Parathyroid adenoma (tissue), 2 donors: ENCODE data around the gene MAJIN.

Source experiments
- H2AFZ ChIP-seq: fragments of 300-600 bp; sonication (generic); one replicate; pipeline ENCODE4 v1.7.0; 2017; ENCODE audit warnings: antibody characterized with exemption, mild to moderate bottlenecking
- H3K27ac ChIP-seq: fragments of 300-600 bp; sonication (generic); one replicate; pipeline ENCODE4 v1.7.0; 2017
- H3K27me3 ChIP-seq: fragments of 300-600 bp; sonication (generic); one replicate; pipeline ENCODE4 v1.7.0; 2017; ENCODE audit warnings: low read length; ENCODE audit not compliant: control insufficient read depth, insufficient read depth
- H3K36me3 ChIP-seq: fragments of 300-600 bp; sonication (generic); one replicate; pipeline ENCODE4 v1.7.0; 2017; ENCODE audit warnings: low read length; ENCODE audit not compliant: control insufficient read depth, insufficient read depth
- H3K4me1 ChIP-seq: fragments of 300-600 bp; sonication (generic); one replicate; pipeline ENCODE4 v1.7.0; 2017; ENCODE audit warnings: control low read depth
- H3K4me2 ChIP-seq: fragments of 300-600 bp; sonication (generic); one replicate; pipeline ENCODE4 v1.7.0; 2017; ENCODE audit warnings: low read length
- H3K4me3 ChIP-seq: fragments of 300-600 bp; sonication (generic); one replicate; pipeline ENCODE4 v1.7.0; 2017; ENCODE audit warnings: low read depth, low read length
- H3K79me2 ChIP-seq: fragments of 300-600 bp; sonication (generic); one replicate; pipeline ENCODE4 v1.7.0; 2017; ENCODE audit warnings: control low read depth
- H3K9ac ChIP-seq: fragments of 300-600 bp; sonication (generic); one replicate; pipeline ENCODE4 v1.7.0; 2017; ENCODE audit warnings: mild to moderate bottlenecking
- H3K9me3 ChIP-seq: fragments of 300-600 bp; sonication (generic); one replicate; pipeline ENCODE4 v1.7.0; 2017; ENCODE audit warnings: low read length; ENCODE audit not compliant: control insufficient read depth
- CTCF ChIP-seq: fragments of 300-600 bp; sonication (generic); IDR thresholded peaks from one replicate; pipeline ENCODE4 v1.7.0; 2017; ENCODE audit warnings: antibody characterized with exemption, mild to moderate bottlenecking
- donor health status: primary hyperparathyroidism.

MAJIN gene

GRCh38 chr11:64921384-64921783 is 50.5 kb downstream of the MAJIN start:
- TF ChIP-seq CTCF, result no peak
- no peak overlapping the region for H2AFZ ChIP-seq
- peaks cover 2% of the 10 kb centered on the region for H3K4me1 ChIP-seq
- no peaks in the 10 kb centered on the region for H3K27me3 ChIP-seq
- no peak overlapping the region for H3K4me3 ChIP-seq
- H3K36me3 ChIP-seq, result no peaks in the 10 kb centered on the region
- no peak overlapping the region for H3K9ac ChIP-seq
- no peak overlapping the region for H3K27ac ChIP-seq
- H3K79me2 ChIP-seq, result no peaks in the 10 kb centered on the region
- no peak overlapping the region for H3K4me2 ChIP-seq
- no peaks in the 10 kb centered on the region for H3K9me3 ChIP-seq

DNA sequence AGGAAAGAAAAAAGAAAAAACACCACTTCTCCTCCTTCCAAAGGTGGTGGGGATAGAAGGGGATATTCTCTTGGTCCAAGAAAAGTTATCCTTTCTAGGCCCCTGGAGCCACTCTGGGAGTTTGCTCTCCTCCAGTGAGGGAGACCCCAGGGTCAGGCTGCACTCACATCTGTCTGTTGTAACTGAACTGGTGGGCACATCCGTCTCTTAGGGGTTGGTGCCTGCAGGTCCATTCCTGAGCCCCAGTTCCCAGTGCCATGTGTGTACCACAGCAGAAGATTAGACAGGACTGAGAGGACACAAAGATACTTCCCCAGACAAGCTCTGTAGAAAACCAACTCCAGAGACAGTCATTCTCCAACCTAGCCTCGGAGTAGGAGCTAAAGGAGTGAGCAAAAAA is 51.8 kb downstream of the MAJIN start:
- no peaks in the 10 kb centered on the region for H3K27me3 ChIP-seq
- H3K4me2 ChIP-seq, result no peak overlapping the region
- H3K9ac ChIP-seq, result no peak overlapping the region
- no peaks in the 10 kb centered on the region for H3K36me3 ChIP-seq
- no peak overlapping the region for H3K4me3 ChIP-seq
- TF ChIP-seq CTCF, result no peak
- H3K79me2 ChIP-seq, result no peaks in the 10 kb centered on the region
- H3K27ac ChIP-seq, result no peak overlapping the region
- H3K4me1 ChIP-seq, result peaks cover 2% of the 10 kb centered on the region
- no peak overlapping the region for H2AFZ ChIP-seq
- H3K9me3 ChIP-seq, result no peaks in the 10 kb centered on the region

DNA sequence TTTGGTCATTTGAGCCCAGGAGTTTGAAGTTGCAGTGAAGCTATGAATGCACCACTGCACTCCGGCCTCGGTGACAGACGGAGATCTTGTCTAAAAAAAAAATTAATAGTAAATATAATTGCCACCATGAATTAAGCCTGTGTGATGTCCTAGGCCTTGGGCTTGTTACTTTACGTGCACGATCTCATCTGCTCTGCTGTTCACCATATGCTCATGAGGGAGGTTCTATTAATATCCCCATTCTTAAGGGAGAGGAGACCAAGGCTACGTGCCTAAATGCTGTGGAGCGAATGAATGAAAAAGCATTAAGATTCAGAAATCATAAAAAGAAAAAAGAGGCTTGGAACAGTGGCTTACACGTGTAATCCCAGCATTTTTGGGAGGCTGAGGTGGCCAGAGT is 52.3 kb downstream of the MAJIN start:
- Histone ChIP-seq H3K9ac (no peak overlapping the region), H3K4me3 (no peak overlapping the region), H3K27ac (no peak overlapping the region)

GRCh38 chr11:64918017-64918416 is 53.9 kb downstream of the MAJIN start:
- Histone ChIP-seq H3K36me3 (no peaks in the 10 kb centered on the region), H3K27me3 (no peaks in the 10 kb centered on the region), H2AFZ (peak overlapping the region; percentile 74), H3K4me2 (peak overlapping the region; percentile 89), H3K79me2 (no peaks in the 10 kb centered on the region), H3K4me3 (peak overlapping the region; percentile 88), H3K9me3 (no peaks in the 10 kb centered on the region), H3K9ac (no peak overlapping the region), H3K4me1 (no peaks in the 10 kb centered on the region), H3K27ac (peak overlapping the region; percentile 64)
- TF ChIP-seq CTCF, result peak; percentile 9

More for the DNA sequence above, 52.3 kb downstream of the MAJIN start:
- H3K79me2 ChIP-seq, result no peaks in the 10 kb centered on the region
- peaks cover 2% of the 10 kb centered on the region for H3K4me1 ChIP-seq
- H3K9me3 ChIP-seq, result no peaks in the 10 kb centered on the region
- H3K36me3 ChIP-seq, result no peaks in the 10 kb centered on the region
- no peak for TF ChIP-seq CTCF
- H2AFZ ChIP-seq, result no peak overlapping the region
- H3K27me3 ChIP-seq, result no peaks in the 10 kb centered on the region
- no peak overlapping the region for H3K4me2 ChIP-seq

DNA sequence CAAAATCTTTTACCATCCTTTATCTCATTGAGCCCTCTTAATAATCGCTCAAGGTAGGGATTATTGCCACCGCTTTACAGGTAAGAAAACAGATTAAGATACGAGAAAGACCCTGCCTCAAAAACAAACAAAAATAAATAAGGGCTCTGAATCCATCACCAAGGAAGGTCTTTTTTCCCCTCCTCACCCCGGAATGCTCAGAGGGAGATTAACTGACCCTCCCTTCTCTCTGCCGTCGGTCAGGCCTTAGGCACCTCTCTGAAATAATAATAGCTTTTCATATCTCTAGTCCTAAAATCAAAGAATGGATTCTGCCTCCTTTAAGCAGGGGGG is 54.3 kb downstream of the MAJIN start:
- Histone ChIP-seq H3K9ac (no peak overlapping the region), H3K4me2 (peak overlapping the region; percentile 89), H3K4me3 (peak overlapping the region; percentile 88), H3K79me2 (no peaks in the 10 kb centered on the region), H3K36me3 (no peaks in the 10 kb centered on the region), H3K27ac (peak overlapping the region; percentile 64), H3K9me3 (no peaks in the 10 kb centered on the region), H3K4me1 (no peaks in the 10 kb centered on the region), H2AFZ (peak overlapping the region; percentile 74), H3K27me3 (no peaks in the 10 kb centered on the region)
- TF ChIP-seq CTCF, result no peak
